Panc1 (cell line): ENCODE results near the gene CUL9. TPM values are rescaled to one million over a fixed set of nuclear protein-coding genes. Genes with fewer than 3 reads are reported as not detected.

Experiments used
- ATAC-seq: fragments of 200-7000 bp; cut with Tn5 transposase; 2 replicates; pipeline ENCODE4 v1.9.1; 2020; ENCODE audit warnings: mild to moderate bottlenecking, moderate library complexity
- BruUV-seq: library from RNA; stranded (reverse); fragments of 400-500 nt; replicated peaks from 2 replicates; lab custom pipeline; 2021; lab: Mats Ljungman, UMichigan
- CTCF ChIA-PET: fragments of 300-600 bp; sonication (Branson Sonifier 250); formaldehyde crosslinking; loops from one replicate; lab custom pipeline; 2022; ENCODE audit warnings: antibody characterized with exemption; lab: Charles Lee
- POLR2A ChIA-PET: fragments of 300-600 bp; sonication (Branson Sonifier 250); formaldehyde crosslinking; loops from one replicate; lab custom pipeline; 2022; ENCODE audit warnings: antibody characterized with exemption; lab: Charles Lee
- DNase-seq: peaks from one replicate; pipeline ENCODE4 v3.0.0-alpha.2; 2010; ENCODE audit warnings: low read depth, low spot score
- H3K27ac ChIP-seq: 2 replicates; pipeline ENCODE4 v1.5.1; 2011; ENCODE audit warnings: mild to moderate bottlenecking, low read length, inconsistent platforms
- H3K27me3 ChIP-seq: fragments of 200-500 bp; sonication (Bioruptor generic); 2 replicates; pipeline ENCODE4 v1.6.0; 2014; ENCODE audit warnings: low read length, inconsistent platforms; ENCODE audit not compliant: control insufficient read depth, insufficient read depth
- H3K36me3 ChIP-seq: fragments of 200-500 bp; sonication (Bioruptor generic); 2 replicates; pipeline ENCODE4 v1.5.1; 2014; ENCODE audit warnings: inconsistent platforms, mild to moderate bottlenecking, low read length, moderate library complexity; ENCODE audit not compliant: control insufficient read depth, insufficient read depth
- H3K4me1 ChIP-seq: 2 replicates; pipeline ENCODE4 v1.5.1; 2011; ENCODE audit warnings: inconsistent platforms, mild to moderate bottlenecking, low read length, moderate library complexity; ENCODE audit not compliant: control insufficient read depth, insufficient read depth
- H3K4me3 ChIP-seq, 2 experiments: 2 replicates each; pipeline ENCODE4 v1.5.1; 2011 to 2012; ENCODE audit warnings: low read depth in 2 of 2, low read length in 2 of 2, mild to moderate bottlenecking in 2 of 2, inconsistent platforms in 1 of 2, moderate library complexity in 1 of 2
- H3K9me3 ChIP-seq: fragments of 200-500 bp; sonication (Bioruptor generic); 2 replicates; pipeline ENCODE4 v1.5.1; 2014; ENCODE audit warnings: low read depth, mild to moderate bottlenecking, inconsistent platforms, low read length, moderate library complexity; ENCODE audit not compliant: control insufficient read depth, insufficient read depth
- POLR2AphosphoS5 ChIP-seq: IDR thresholded peaks from 2 replicates; pipeline ENCODE4 v1.6.1; 2012; ENCODE audit warnings: mild to moderate bottlenecking, low read depth, low read length, moderate library complexity
- SIN3A ChIP-seq: IDR thresholded peaks from 2 replicates; pipeline ENCODE4 v1.6.1; 2012; ENCODE audit warnings: low read depth, mild to moderate bottlenecking, low read length, moderate library complexity, borderline replicate concordance; ENCODE audit not compliant: insufficient read depth
- TCF7L2 ChIP-seq: IDR thresholded peaks from 2 replicates; pipeline ENCODE4 v1.6.1; 2011; ENCODE audit warnings: mild to moderate bottlenecking, low read depth, low read length, inconsistent platforms
- in situ Hi-C: cut with HindIII; loops from 2 replicates; pipeline ENCODE4 v1.10.0; 2016; ENCODE audit warnings: low sequenced_read_pairs, low pct_unique_long_range_greater_than_20kb
- intact Hi-C: fragments of 100-400 bp; cut with micrococcal nuclease; formaldehyde crosslinking; loops from one replicate; pipeline ENCODE4 v1.10.0; 2022; ENCODE audit not compliant: unreplicated experiment
- total RNA-seq: library from RNA; stranded (reverse); gene quantifications from one replicate; pipeline ENCODE4 v1.2.1, GENCODE V29; 2021; ENCODE audit not compliant: unreplicated experiment
- TF ChIP-seq, protein P1 (sequence below), 2 experiments: IDR thresholded peaks; 2 replicates each; pipeline ENCODE4 v1.6.1; 2011 to 2012; ENCODE audit warnings: low read depth in 2 of 2, control low read depth in 1 of 2, low read length in 1 of 2, mild to moderate bottlenecking in 1 of 2, moderate library complexity in 1 of 2; ENCODE audit not compliant: insufficient read depth in 1 of 2
- TF ChIP-seq, protein P2 (sequence below): fragments of 450-650 bp; IDR thresholded peaks from 2 replicates; pipeline ENCODE4 v1.5.1; 2017; ENCODE audit warnings: mild to moderate bottlenecking

Gene CUL9
- total RNA-seq, 1 experiment from 2014 or later: 54.3 TPM

GRCh38 chr6:43258807-43259686, 77.1 kb downstream of the CUL9 start:
- Histone ChIP-seq H3K27ac (no peak overlapping the region), H3K4me1 (no peaks in the 10 kb centered on the region; the same call in 1 of the 2 replicates), H3K4me3 (no peak overlapping the region), H3K36me3 (no peaks in the 10 kb centered on the region), H3K27me3 (no peaks in the 10 kb centered on the region), H3K9me3 (no peaks in the 10 kb centered on the region)
- in situ Hi-C loops: no loop called here
- ChIA-PET POLR2A (no interaction called here), CTCF (no interaction called here)
- no TSS peak for BruUV-seq
- intact Hi-C loops: no loop called here
- ATAC-seq (no peak), DNase-seq (no peak)
- TF ChIP-seq TCF7L2: no peak
- TF ChIP-seq, protein P1, sequence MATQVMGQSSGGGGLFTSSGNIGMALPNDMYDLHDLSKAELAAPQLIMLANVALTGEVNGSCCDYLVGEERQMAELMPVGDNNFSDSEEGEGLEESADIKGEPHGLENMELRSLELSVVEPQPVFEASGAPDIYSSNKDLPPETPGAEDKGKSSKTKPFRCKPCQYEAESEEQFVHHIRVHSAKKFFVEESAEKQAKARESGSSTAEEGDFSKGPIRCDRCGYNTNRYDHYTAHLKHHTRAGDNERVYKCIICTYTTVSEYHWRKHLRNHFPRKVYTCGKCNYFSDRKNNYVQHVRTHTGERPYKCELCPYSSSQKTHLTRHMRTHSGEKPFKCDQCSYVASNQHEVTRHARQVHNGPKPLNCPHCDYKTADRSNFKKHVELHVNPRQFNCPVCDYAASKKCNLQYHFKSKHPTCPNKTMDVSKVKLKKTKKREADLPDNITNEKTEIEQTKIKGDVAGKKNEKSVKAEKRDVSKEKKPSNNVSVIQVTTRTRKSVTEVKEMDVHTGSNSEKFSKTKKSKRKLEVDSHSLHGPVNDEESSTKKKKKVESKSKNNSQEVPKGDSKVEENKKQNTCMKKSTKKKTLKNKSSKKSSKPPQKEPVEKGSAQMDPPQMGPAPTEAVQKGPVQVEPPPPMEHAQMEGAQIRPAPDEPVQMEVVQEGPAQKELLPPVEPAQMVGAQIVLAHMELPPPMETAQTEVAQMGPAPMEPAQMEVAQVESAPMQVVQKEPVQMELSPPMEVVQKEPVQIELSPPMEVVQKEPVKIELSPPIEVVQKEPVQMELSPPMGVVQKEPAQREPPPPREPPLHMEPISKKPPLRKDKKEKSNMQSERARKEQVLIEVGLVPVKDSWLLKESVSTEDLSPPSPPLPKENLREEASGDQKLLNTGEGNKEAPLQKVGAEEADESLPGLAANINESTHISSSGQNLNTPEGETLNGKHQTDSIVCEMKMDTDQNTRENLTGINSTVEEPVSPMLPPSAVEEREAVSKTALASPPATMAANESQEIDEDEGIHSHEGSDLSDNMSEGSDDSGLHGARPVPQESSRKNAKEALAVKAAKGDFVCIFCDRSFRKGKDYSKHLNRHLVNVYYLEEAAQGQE (IDR thresholded peaks at IDR 0.05; ENCODE audit: insufficient read depth in 1 of 2, low read depth in 2 of 2, low read length in 1 of 2): no peak
- TF ChIP-seq, protein P2, sequence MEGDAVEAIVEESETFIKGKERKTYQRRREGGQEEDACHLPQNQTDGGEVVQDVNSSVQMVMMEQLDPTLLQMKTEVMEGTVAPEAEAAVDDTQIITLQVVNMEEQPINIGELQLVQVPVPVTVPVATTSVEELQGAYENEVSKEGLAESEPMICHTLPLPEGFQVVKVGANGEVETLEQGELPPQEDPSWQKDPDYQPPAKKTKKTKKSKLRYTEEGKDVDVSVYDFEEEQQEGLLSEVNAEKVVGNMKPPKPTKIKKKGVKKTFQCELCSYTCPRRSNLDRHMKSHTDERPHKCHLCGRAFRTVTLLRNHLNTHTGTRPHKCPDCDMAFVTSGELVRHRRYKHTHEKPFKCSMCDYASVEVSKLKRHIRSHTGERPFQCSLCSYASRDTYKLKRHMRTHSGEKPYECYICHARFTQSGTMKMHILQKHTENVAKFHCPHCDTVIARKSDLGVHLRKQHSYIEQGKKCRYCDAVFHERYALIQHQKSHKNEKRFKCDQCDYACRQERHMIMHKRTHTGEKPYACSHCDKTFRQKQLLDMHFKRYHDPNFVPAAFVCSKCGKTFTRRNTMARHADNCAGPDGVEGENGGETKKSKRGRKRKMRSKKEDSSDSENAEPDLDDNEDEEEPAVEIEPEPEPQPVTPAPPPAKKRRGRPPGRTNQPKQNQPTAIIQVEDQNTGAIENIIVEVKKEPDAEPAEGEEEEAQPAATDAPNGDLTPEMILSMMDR: no peak
- no peak for TF ChIP-seq POLR2AphosphoS5
- TF ChIP-seq SIN3A: no peak

DNA sequence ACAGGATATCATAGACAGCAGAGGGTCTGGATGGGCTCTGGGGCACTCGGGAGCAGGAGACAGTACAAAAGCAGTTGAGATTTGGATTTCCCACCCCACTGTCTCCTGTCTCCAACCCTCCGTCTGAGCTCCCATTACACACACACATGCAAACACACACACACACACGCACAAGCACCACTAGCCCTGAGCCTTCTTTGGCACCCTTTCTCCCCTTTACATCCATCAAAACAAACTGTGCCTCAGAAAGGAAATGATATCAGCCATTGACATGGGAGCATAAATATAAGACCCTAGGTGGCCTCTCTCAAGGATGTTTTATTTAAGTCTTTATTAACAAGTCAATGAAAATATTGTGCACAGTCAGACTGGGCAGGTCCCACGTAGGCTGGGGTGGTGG, 78.8 kb downstream of the CUL9 start:
- no peaks in the 10 kb centered on the region; the same call in 1 of the 2 replicates for H3K4me1 ChIP-seq
- POLR2A ChIA-PET: no interaction called here
- H3K27me3 ChIP-seq: no peaks in the 10 kb centered on the region
- ATAC-seq (no peak), DNase-seq (no peak)
- H3K9me3 ChIP-seq: no peaks in the 10 kb centered on the region
- H3K27ac ChIP-seq: no peak overlapping the region
- H3K4me3 ChIP-seq: no peak overlapping the region
- TF ChIP-seq, protein P1 (IDR thresholded peaks at IDR 0.05; ENCODE audit: insufficient read depth in 1 of 2, low read depth in 2 of 2, low read length in 1 of 2): no peak
- TF ChIP-seq POLR2AphosphoS5 (no peak), SIN3A (no peak), TCF7L2 (no peak)
- TF ChIP-seq, protein P2: no peak
- in situ Hi-C loops: no loop called here
- no peaks in the 10 kb centered on the region for H3K36me3 ChIP-seq
- CTCF ChIA-PET: no interaction called here
- intact Hi-C loops: no loop called here
- no TSS peak for BruUV-seq
